NCI-H460 (cell line): Measurements from ENCODE around the gene EFCAB6. TPM values are rescaled to one million over a fixed set of nuclear protein-coding genes. Genes with fewer than 3 reads are reported as not detected.

Experiments used
- DNase-seq: peaks from one replicate; pipeline ENCODE4 v3.0.0-alpha.2; 2016; ENCODE audit warnings: low read depth; ENCODE audit errors: extremely low read depth
- total RNA-seq: library from RNA; depleted of rRNA; stranded (reverse); fragments of >200 nt; shearing (Covaris generic); gene quantifications from 2 replicates; pipeline ENCODE4 v1.2.3, GENCODE V29; 2014

The EFCAB6 gene
- total RNA-seq, 1 experiment from 2014 or later, result 0.40 TPM

- DNase-seq, result no peak
Measured at GRCh38 chr22:43535336-43535735, 276.8 kb downstream of the EFCAB6 start.

GRCh38 chr22:43534916-43535315 lies 277.2 kb downstream of the EFCAB6 start:
- no peak for DNase-seq

GRCh38 chr22:43533656-43534428 lies 278.3 kb downstream of the EFCAB6 start:
- DNase-seq, result no peak

DNA sequence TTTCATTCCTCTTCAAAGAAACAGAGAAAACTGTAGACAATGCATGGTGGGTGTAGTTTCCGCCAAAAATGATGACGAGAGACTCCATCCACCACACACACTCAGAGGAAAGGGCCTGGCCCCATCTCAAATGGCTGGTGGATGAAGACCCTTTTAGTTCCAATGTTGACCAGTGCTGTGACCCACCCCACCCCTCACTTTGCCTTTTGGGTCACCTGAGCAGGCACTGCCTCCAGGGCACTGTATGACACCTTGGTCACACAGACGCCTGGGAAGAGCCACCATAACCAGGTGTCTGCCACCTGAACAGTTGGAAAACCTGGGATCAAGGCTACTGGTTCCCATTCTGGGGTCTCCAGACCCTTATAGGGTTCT lies 279.0 kb downstream of the EFCAB6 start:
- no peak for DNase-seq

- DNase-seq, result no peak
Measured at GRCh38 chr22:43532301-43533155, 279.6 kb downstream of the EFCAB6 start.

- DNase-seq, result no peak
Measured at GRCh38 chr22:43531651-43532050, 280.5 kb downstream of the EFCAB6 start.

DNA sequence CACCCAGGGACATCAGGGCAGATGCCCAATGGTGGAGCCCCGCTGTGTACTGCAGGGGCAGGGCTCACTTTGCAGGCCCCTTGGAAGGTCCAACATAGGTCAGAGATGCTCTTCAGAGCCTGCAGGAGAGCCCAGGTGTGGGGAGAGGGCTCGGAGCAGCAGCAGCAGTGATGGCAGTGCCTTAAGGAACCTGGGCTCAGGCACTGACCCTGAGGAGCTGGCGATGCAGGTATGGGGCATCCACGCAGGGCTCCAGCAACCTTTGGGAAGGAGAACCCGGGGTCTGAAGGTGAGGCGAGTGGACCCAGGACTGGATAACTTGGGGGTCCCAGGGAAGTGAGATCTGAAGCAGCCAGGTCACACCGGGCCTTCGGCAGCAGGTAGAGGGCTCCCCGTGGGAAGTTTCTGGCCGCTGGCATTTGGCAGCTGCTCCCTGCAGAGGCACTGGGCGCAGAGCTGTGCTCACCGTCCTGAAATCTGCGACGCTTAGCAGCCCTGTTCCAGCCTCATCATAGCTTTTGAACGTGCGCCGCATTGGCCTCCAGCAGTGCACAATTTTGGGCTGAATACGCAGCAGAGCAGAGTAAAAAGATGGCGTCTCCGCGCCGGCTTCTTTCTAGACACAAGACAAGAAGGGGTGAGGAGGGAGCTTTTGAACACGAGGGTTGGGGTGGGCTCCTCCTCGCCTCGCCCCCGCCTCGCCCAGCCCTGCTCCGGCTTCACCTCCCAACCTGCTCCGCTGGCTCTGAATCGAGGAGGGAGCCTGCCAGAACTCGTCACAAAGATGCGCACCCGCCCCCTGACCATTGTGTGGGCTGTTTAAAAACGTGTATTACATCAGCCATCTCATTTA lies 281.5 kb downstream of the EFCAB6 start:
- DNase-seq, result no peak

GRCh38 chr22:43529934-43530333 lies 282.2 kb downstream of the EFCAB6 start:
- no peak for DNase-seq

DNA sequence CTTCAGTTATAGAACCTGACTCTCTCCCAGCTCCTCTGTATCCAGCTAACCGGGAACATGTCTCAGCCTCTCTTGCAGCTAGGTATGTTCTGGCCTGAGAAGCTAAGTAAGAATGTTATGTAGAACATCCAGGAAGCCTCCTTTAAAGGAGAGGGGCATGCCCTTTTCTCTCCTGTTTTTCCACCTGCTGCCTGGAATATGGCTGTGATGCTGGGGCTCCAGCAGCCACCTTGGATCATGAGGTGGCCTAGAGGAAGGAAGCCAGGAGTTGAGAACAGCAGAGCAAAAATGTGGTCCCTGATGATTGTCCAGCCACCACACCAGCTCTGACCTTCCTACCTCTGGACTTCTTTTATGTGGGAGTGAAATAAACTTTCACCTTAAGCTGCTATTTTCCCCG lies 282.6 kb downstream of the EFCAB6 start:
- DNase-seq, result no peak

DNA sequence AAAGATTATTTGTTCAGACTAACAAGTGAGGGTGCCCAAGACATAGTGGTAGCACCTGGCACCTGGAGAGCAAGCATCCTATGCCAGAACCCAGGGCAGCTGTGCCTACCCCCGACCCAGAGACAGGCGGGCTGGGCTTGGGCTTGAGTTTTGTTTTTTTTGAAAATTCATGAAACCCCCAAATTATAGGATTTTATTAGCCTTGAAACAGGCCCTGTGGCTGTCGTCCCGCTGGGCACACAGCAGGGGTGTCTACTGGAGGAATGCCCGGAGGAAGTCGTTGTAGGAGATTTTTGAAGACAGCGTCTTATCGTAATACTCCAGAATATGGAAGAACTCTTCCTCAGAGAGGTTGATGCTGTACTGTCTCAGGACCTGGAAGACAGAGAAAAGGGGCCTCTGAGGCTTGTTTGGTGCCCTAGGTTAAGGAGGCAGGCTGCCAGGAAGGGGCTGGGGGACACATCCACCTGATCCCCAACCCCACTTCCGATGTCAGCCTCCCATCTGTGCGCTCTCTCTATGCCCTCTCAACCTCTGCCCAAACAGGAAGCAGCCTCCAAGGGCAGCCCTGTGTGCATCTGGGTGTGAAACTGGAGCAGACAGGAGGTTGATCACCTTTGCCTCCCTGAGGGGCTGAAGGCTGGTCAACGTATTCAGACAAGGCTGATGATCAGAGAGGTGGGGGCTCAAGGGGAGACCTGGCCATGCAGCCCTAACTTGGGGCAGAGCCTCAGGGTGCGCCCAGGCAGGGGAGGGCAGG lies 283.3 kb downstream of the EFCAB6 start:
- DNase-seq, result no peak

DNA sequence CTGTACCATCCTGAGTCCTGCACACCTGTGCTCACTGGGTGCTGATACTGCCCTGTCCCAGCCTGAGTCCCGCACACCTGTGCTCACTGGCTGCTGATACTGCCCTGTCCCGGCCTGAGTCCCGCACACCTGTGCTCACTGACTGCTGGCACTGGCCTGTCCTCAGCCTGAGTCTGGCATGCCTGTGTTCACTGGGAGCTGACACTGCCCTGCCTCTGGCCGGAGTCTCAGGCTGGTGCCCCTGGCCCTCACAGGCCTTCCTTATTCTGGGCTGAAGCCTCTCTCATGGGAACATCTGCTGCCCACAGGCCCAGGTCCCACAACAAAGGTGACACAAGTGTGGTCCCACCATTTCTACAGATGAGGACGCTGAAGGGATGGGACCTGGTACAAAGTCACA lies 285.2 kb downstream of the EFCAB6 start:
- no peak for DNase-seq

GRCh38 chr22:43526117-43526655 lies 285.9 kb downstream of the EFCAB6 start:
- DNase-seq, result no peak

GRCh38 chr22:43521716-43522115 lies 290.4 kb downstream of the EFCAB6 start:
- no peak for DNase-seq

DNA sequence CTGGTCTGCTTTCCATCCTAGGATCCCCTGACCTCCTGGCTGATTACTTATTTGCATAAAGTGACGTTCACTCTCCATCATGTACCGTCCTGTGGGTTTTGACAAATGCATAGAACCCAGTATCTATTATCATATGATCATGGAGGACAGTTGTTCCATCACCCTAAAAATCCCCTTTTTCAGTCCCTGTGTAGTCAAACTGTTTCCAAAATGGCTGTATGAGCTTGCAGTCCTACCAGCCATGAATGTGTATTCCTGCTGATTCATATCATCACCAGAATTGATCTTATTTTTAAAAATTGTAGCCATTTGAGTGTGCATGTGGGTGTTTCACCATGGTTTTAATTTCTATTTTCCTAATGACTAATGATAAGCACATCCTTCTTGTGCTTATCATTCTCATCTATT lies 291.5 kb downstream of the EFCAB6 start:
- no peak for DNase-seq

DNA sequence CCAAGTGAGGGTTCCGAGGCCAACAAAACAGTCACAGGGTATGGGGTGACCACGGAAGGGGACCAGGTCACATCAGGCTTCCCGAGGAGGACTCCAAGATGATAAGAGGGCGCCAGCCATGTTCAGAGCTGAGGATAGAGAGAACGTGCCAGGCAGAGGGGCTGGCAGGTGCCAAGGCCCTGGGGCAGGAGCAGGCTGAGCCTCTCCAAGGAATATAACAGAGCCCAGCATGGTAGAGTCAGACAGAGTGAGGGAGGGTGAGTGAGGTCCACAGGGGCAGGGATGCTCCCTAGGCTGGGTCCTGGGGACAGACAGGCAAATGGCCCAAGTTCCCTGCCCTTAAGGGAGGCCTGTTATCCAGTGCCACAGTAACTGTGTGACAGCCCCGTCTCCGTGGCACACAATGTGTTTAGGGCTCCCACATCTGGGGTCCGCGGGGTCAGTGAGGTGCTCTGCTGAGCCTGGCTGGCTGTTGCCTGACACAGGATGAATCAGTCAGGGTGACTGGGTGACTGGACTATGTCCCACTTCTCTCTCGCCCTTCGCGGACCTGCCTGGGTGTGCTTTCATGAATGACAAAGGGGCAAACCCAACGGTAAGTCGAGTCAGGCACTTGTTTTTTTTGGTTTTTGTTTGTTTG lies 295.0 kb downstream of the EFCAB6 start:
- DNase-seq, result no peak

- DNase-seq, result no peak
Measured at GRCh38 chr22:43516386-43516785, 295.7 kb downstream of the EFCAB6 start.

- DNase-seq, result no peak
Measured at GRCh38 chr22:43515902-43516301, 296.2 kb downstream of the EFCAB6 start.

DNA sequence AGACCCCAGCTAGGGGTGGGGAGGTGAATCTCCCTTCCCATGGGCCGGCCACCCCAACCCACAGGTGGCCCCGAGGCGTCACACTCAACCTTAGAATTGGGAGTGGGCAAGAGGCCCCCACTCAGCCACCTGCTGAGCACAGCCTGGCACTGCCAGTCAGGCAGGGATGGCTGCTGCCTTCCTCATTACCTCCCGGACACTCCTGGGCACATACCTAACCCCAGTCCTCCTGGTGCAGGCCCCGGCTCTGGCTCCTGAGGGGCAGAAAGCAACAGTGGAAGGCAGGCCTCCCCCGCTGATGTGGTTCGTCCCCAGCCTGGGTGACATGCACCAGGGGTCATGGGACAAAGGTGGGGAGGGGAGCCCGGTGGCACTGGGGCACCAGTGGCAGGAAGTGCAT lies 296.7 kb downstream of the EFCAB6 start:
- DNase-seq, result no peak

- no peak for DNase-seq
Measured at GRCh38 chr22:43514476-43515157, 297.5 kb downstream of the EFCAB6 start.
